Measurements from ENCODE around the gene GPATCH1. TPM values are rescaled to one million over a fixed set of nuclear protein-coding genes. Genes with fewer than 3 reads are reported as not detected.
A peak's percentile ranks its signal among the peaks of the same experiment; 100 is the strongest.
"Not testable (repeated sequence)": the region's sequence is repeated elsewhere in the genome, so short reads cannot be mapped to it uniquely, and the experiment has no call there.

GPATCH1 gene
- total RNA-seq, 2 donors from 2014 or later = 7.9 to 12.2 TPM

GRCh38 chr19:33117501-33117900 is 36.5 kb downstream of the GPATCH1 start:
- Histone ChIP-seq H3K9me3 (no peaks in the 10 kb centered on the region), H3K27ac (no peak overlapping the region), H3K4me3 (no peak overlapping the region), H3K4me1 (replicated peaks) (no peaks in the 10 kb centered on the region), H3K36me3 (peaks cover 5% of the 10 kb centered on the region in 2 donors), H3K27me3 (replicated peaks; ENCODE audit: insufficient read depth) (no peaks in the 10 kb centered on the region)
- intact Hi-C loops (cut with DNase I) = no loop called here
- no peak for DNase-seq (ENCODE audit: low spot score)
- WGBS = 80% methylated on average over 8 of the region's 8 CpGs
- TF ChIP-seq CTCF (IDR thresholded peaks at IDR 0.05) (no peak), POLR2A (IDR thresholded peaks at IDR 0.05) (no peak), POLR2AphosphoS5 (IDR thresholded peaks at IDR 0.05) (no peak)

GRCh38 chr19:33118643-33119042 is 37.7 kb downstream of the GPATCH1 start:
- TF ChIP-seq CTCF (IDR thresholded peaks at IDR 0.05) (no peak), POLR2AphosphoS5 (IDR thresholded peaks at IDR 0.05) (no peak), POLR2A (IDR thresholded peaks at IDR 0.05) (no peak)
- H3K36me3 ChIP-seq = peaks cover 5% of the 10 kb centered on the region in 2 donors
- 93% methylated on average over 10 of the region's 10 CpGs for WGBS
- H3K4me3 ChIP-seq = no peak overlapping the region
- no peaks in the 10 kb centered on the region for H3K9me3 ChIP-seq
- no peaks in the 10 kb centered on the region for H3K27me3 ChIP-seq (replicated peaks; ENCODE audit: insufficient read depth)
- no peak overlapping the region for H3K27ac ChIP-seq
- no peak for DNase-seq (ENCODE audit: low spot score)
- H3K4me1 ChIP-seq (replicated peaks) = no peaks in the 10 kb centered on the region
- intact Hi-C loops (cut with DNase I) = no loop called here

- intact Hi-C loops (cut with DNase I) = no loop called here
- no peaks in the 10 kb centered on the region for H3K9me3 ChIP-seq
- TF ChIP-seq POLR2AphosphoS5 (IDR thresholded peaks at IDR 0.05) (no peak), POLR2A (IDR thresholded peaks at IDR 0.05) (no peak), CTCF (IDR thresholded peaks at IDR 0.05) (no peak)
- H3K36me3 ChIP-seq = no peaks in the 10 kb centered on the region
- H3K4me3 ChIP-seq = no peak overlapping the region
- H3K27me3 ChIP-seq (replicated peaks; ENCODE audit: insufficient read depth) = no peaks in the 10 kb centered on the region
- DNase-seq (ENCODE audit: low spot score) = no peak
- H3K27ac ChIP-seq = no peak overlapping the region
- 76% methylated on average over 10 of the region's 10 CpGs for WGBS
- H3K4me1 ChIP-seq (replicated peaks) = no peaks in the 10 kb centered on the region
These were observed 43.5 kb downstream of the GPATCH1 start for GRCh38 chr19:33124207-33125098.

- no peaks in the 10 kb centered on the region for H3K36me3 ChIP-seq
- no peaks in the 10 kb centered on the region for H3K27me3 ChIP-seq (replicated peaks; ENCODE audit: insufficient read depth)
- no peaks in the 10 kb centered on the region for H3K9me3 ChIP-seq
- H3K27ac ChIP-seq = no peak overlapping the region
- WGBS = 38% methylated on average over 12 of the region's 12 CpGs
- H3K4me3 ChIP-seq = no peak overlapping the region
- intact Hi-C loops (cut with DNase I) = no loop called here
- peak; percentile 39 for DNase-seq (ENCODE audit: low spot score)
- H3K4me1 ChIP-seq (replicated peaks) = no peaks in the 10 kb centered on the region
- no peak for TF ChIP-seq POLR2A (IDR thresholded peaks at IDR 0.05)
- TF ChIP-seq POLR2AphosphoS5 (IDR thresholded peaks at IDR 0.05) = peak; percentile 28
- TF ChIP-seq CTCF (IDR thresholded peaks at IDR 0.05) = peak; percentile 28 to 72 (median 64)
These were observed 45.0 kb downstream of the GPATCH1 start for GRCh38 chr19:33125929-33126388.

GRCh38 chr19:33126712-33127111 is 45.7 kb downstream of the GPATCH1 start:
- H3K27ac ChIP-seq; intact Hi-C loops (cut with DNase I); H3K9me3 ChIP-seq; H3K4me3 ChIP-seq; H3K36me3 ChIP-seq; H3K4me1 ChIP-seq (replicated peaks); DNase-seq (ENCODE audit: low spot score); H3K27me3 ChIP-seq (replicated peaks; ENCODE audit: insufficient read depth): not testable (repeated sequence)
- whole genome bisulfite sequencing = 94% methylated on average over 8 of the region's 8 CpGs

Measured in prostate gland (tissue), 2 donors.